ENCODE results near the gene GRIN1. TPM values are rescaled to one million over a fixed set of nuclear protein-coding genes. Genes with fewer than 3 reads are reported as not detected.

GRIN1 gene
- total RNA-seq, 1 donor from 2014 or later: not detected

DNA sequence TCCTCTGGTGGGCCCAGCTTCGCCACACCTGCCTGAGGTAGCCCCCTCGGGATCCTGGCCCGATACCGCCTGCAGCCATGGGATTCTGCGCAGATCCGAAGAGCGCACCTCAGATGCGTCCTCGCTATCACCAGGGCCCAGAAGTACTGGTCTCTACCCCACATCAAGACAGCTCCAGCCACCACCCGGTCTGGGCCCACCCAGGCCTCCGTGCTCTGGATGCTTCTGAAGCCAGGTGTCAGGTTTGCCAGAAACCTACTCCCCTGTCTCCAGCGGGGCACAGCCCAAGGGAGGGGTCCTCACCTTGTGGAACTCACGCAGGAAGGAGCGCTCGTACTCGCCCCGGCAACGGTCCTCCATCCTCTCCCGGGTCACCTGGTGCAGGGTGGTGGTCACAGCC lies 47.0 kb downstream of the GRIN1 start:
- no peaks in the 10 kb centered on the region for H3K36me3 ChIP-seq

DNA sequence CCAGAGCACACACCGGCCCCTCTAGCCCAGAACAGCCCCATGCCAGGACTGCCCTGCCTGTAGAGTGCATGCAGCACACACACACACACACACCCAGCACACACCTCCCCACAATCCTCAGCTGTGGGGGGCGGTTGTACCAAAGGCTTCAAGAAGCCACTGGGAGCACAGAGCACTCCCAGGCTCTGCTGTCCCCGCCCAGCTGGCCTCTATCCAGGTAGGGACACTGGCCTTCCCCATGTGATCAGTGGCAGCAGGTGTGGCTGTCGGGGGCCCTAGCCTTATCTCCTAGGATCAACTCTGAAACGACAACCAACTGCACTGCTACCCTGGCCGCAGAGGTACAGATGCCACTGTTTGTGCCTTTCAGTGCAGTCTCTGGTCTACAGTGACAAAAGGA lies 47.4 kb downstream of the GRIN1 start:
- H3K4me1 ChIP-seq: peaks cover 5% of the 10 kb centered on the region
- TF ChIP-seq, protein P1, sequence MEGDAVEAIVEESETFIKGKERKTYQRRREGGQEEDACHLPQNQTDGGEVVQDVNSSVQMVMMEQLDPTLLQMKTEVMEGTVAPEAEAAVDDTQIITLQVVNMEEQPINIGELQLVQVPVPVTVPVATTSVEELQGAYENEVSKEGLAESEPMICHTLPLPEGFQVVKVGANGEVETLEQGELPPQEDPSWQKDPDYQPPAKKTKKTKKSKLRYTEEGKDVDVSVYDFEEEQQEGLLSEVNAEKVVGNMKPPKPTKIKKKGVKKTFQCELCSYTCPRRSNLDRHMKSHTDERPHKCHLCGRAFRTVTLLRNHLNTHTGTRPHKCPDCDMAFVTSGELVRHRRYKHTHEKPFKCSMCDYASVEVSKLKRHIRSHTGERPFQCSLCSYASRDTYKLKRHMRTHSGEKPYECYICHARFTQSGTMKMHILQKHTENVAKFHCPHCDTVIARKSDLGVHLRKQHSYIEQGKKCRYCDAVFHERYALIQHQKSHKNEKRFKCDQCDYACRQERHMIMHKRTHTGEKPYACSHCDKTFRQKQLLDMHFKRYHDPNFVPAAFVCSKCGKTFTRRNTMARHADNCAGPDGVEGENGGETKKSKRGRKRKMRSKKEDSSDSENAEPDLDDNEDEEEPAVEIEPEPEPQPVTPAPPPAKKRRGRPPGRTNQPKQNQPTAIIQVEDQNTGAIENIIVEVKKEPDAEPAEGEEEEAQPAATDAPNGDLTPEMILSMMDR (IDR thresholded peaks at IDR 0.05): no peak
- TF ChIP-seq EZH2 (IDR thresholded peaks at IDR 0.05) (no peak), EZH2phosphoT487 (IDR thresholded peaks at IDR 0.05) (no peak)
- no peak overlapping the region for H3K9ac ChIP-seq
- H3F3A ChIP-seq (ENCODE audit: low read depth): peaks cover 10% of the 10 kb centered on the region
- H3K27ac ChIP-seq: no peak overlapping the region
- Mint-ChIP-seq H3K27ac (no peak overlapping the region), H3K4me3 (peak overlapping the region; percentile 95), H3K36me3 (peaks cover 3% of the 10 kb centered on the region), H3K9me3 (no peaks in the 10 kb centered on the region), H3K27me3 (ENCODE audit: insufficient read depth, low read depth) (peaks cover 3% of the 10 kb centered on the region), H3K4me1 (peaks cover 25% of the 10 kb centered on the region)
- peaks cover 23% of the 10 kb centered on the region for H3K79me2 ChIP-seq (ENCODE audit: low read depth)
- no peak overlapping the region for H3K4me3 ChIP-seq
- DNase-seq (ENCODE audit: low spot score): no peak
- H3K36me3 ChIP-seq: no peaks in the 10 kb centered on the region
- peaks cover 10% of the 10 kb centered on the region for H4K20me1 ChIP-seq (ENCODE audit: low read depth)
- no peak overlapping the region for H2AFZ ChIP-seq (replicated peaks)
- H3K9me3 ChIP-seq (ENCODE audit: low read depth): no peaks in the 10 kb centered on the region
- no peaks in the 10 kb centered on the region for H3K27me3 ChIP-seq
- no peak overlapping the region for H3K4me2 ChIP-seq

More for the DNA sequence above, 47.0 kb downstream of the GRIN1 start:
- no peak overlapping the region for H3K9ac ChIP-seq
- peaks cover 10% of the 10 kb centered on the region for H4K20me1 ChIP-seq (ENCODE audit: low read depth)
- Mint-ChIP-seq H3K4me3 (peak overlapping the region; percentile 95), H3K27ac (no peak overlapping the region), H3K36me3 (peaks cover 3% of the 10 kb centered on the region), H3K4me1 (peaks cover 25% of the 10 kb centered on the region), H3K9me3 (no peaks in the 10 kb centered on the region), H3K27me3 (ENCODE audit: insufficient read depth, low read depth) (peaks cover 3% of the 10 kb centered on the region)
- no peak overlapping the region for H3K27ac ChIP-seq
- H3K79me2 ChIP-seq (ENCODE audit: low read depth): peaks cover 23% of the 10 kb centered on the region
- H2AFZ ChIP-seq (replicated peaks): no peak overlapping the region
- TF ChIP-seq EZH2 (IDR thresholded peaks at IDR 0.05) (no peak), EZH2phosphoT487 (IDR thresholded peaks at IDR 0.05) (no peak)
- TF ChIP-seq, protein P1 (IDR thresholded peaks at IDR 0.05): no peak
- no peaks in the 10 kb centered on the region for H3K27me3 ChIP-seq
- no peaks in the 10 kb centered on the region for H3K9me3 ChIP-seq (ENCODE audit: low read depth)
- no peak overlapping the region for H3K4me3 ChIP-seq
- DNase-seq (ENCODE audit: low spot score): no peak
- H3K4me1 ChIP-seq: peaks cover 5% of the 10 kb centered on the region
- H3K4me2 ChIP-seq: no peak overlapping the region
- peaks cover 10% of the 10 kb centered on the region for H3F3A ChIP-seq (ENCODE audit: low read depth)

DNA sequence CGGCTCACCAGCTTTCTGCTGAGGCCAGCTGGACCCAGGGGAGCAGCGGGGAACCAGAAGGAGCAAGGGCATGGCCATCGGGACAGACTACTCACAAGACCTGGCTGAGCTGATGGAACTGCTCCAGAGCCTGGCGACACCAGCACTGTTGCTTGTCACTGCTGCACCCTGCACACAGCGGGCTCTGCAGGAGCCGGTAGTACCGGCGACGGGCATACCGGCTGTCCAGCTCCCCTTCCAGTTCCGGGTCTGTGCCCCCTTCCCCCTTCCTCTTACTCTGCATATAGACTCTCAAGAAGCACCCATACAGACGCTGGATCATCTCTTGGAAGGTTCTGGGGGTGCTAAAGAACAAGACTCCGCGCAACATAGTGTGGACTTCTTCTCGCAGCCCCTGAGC lies 48.4 kb downstream of the GRIN1 start:
- H3K9me3 ChIP-seq (ENCODE audit: low read depth): no peaks in the 10 kb centered on the region
- no peak overlapping the region for H3K27ac ChIP-seq
- peaks cover 10% of the 10 kb centered on the region for H3F3A ChIP-seq (ENCODE audit: low read depth)
- Mint-ChIP-seq H3K36me3 (no peaks in the 10 kb centered on the region), H3K4me1 (peaks cover 25% of the 10 kb centered on the region), H3K27ac (no peak overlapping the region), H3K9me3 (no peaks in the 10 kb centered on the region), H3K4me3 (peak overlapping the region; percentile 95), H3K27me3 (ENCODE audit: insufficient read depth, low read depth) (peaks cover 2% of the 10 kb centered on the region)
- DNase-seq (ENCODE audit: low spot score): no peak
- peak overlapping the region; percentile 99 for H3K4me2 ChIP-seq
- H3K36me3 ChIP-seq: no peaks in the 10 kb centered on the region
- H2AFZ ChIP-seq (replicated peaks): no peak overlapping the region
- H3K27me3 ChIP-seq: no peaks in the 10 kb centered on the region
- TF ChIP-seq, protein P1 (IDR thresholded peaks at IDR 0.05): no peak
- TF ChIP-seq EZH2 (IDR thresholded peaks at IDR 0.05) (no peak), EZH2phosphoT487 (IDR thresholded peaks at IDR 0.05) (no peak)
- H3K79me2 ChIP-seq (ENCODE audit: low read depth): peaks cover 23% of the 10 kb centered on the region
- peak overlapping the region; percentile 90 for H3K9ac ChIP-seq
- H3K4me3 ChIP-seq: peak overlapping the region; percentile 75
- peaks cover 15% of the 10 kb centered on the region for H4K20me1 ChIP-seq (ENCODE audit: low read depth)
- H3K4me1 ChIP-seq: peaks cover 5% of the 10 kb centered on the region
